Mesodermal cell (in vitro differentiated cells): Measurements from ENCODE around the gene PPFIA2.

ENCODE experiments used
- H3K27ac ChIP-seq: 2 replicates; pipeline ENCODE4 v1.7.0; 2013; ENCODE audit warnings: mild to moderate bottlenecking, low read depth, low read length, moderate library complexity; ENCODE audit not compliant: severe bottlenecking
- H3K36me3 ChIP-seq: 2 replicates; pipeline ENCODE4 v1.7.1; 2013; ENCODE audit warnings: mild to moderate bottlenecking, low read length, moderate library complexity; ENCODE audit not compliant: control insufficient read depth, insufficient read depth
- H3K4me1 ChIP-seq: one replicate; pipeline ENCODE4 v1.7.1; 2013; ENCODE audit warnings: mild to moderate bottlenecking, low read length; ENCODE audit not compliant: insufficient read depth, control insufficient read depth, poor library complexity, severe bottlenecking
- H3K4me3 ChIP-seq: 2 replicates; pipeline ENCODE4 v1.7.0; 2013; ENCODE audit warnings: low read length, control low read depth, mild to moderate bottlenecking; ENCODE audit not compliant: insufficient read depth, poor library complexity, severe bottlenecking; ENCODE audit errors: extremely low read depth
- H3K9me3 ChIP-seq: 2 replicates; pipeline ENCODE4 v1.7.1; 2013; ENCODE audit warnings: mild to moderate bottlenecking, low read length, moderate library complexity; ENCODE audit not compliant: control insufficient read depth
- WGBS, 2 experiments: methylation state at CpG; one replicate each; pipeline ENCODE4 v1.1.5; 2013; ENCODE audit warnings: missing lambda C conversion rate in 2 of 2; ENCODE audit not compliant: insufficient coverage in 2 of 2; 5-methylcytosine and 5-hydroxymethylcytosine counted together

PPFIA2 gene

GRCh38 chr12:81727391-81727790 lies 31.8 kb downstream of the PPFIA2 start:
- Histone ChIP-seq H3K4me1 (no peaks in the 10 kb centered on the region), H3K4me3 (no peak overlapping the region), H3K9me3 (no peaks in the 10 kb centered on the region), H3K27ac (no peak overlapping the region), H3K36me3 (no peaks in the 10 kb centered on the region)

DNA sequence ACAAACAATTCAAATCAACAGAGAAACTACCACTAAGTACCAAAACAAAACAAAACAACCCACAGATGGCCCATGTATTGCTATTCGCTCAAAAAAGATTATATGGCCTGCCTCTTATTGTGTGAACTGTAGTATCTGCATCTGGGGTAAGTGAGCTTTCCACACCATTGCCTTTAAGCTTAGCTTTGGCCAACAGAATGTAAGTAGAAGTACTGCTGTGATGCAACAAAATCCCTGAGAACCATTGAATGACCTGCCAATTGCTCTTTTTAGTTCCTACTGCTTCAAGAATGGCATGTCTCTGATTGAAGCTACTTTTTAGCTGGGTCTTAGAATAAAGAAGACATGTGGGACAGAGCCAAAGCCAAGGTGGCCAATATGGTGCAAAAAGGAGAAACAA lies 32.5 kb downstream of the PPFIA2 start:
- Histone ChIP-seq H3K4me1 (no peaks in the 10 kb centered on the region), H3K9me3 (no peaks in the 10 kb centered on the region), H3K4me3 (no peak overlapping the region), H3K27ac (no peak overlapping the region), H3K36me3 (no peaks in the 10 kb centered on the region)
- WGBS, 2 experiments: 57% methylated on average over 1 of the region's 1 CpG; no CpG with 5 or more reads in 1 of the 2 experiments

DNA sequence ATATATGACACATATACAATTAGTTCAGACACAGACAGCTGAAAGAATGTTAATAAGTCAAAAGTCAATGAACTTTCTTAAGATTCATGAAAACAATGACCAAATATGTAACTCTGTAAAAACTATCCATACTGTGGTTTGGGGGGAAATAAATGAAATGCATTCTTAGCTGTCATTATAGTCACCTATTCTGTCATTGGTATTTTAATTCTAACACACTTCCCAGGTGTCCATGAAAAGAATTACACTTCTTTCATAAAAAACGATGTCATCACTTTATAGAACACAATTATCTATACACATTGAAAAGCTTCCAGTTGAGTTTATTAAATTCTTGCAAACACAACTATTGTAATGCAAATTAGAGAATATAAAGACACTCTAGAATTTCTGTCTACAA lies 35.8 kb downstream of the PPFIA2 start:
- Histone ChIP-seq H3K27ac (no peak overlapping the region), H3K36me3 (no peaks in the 10 kb centered on the region), H3K4me3 (no peak overlapping the region), H3K4me1 (no peaks in the 10 kb centered on the region), H3K9me3 (no peaks in the 10 kb centered on the region)
- 50% methylated on average over 1 of the region's 1 CpG; no CpG with 5 or more reads in 1 of the 2 experiments for WGBS, 2 experiments

GRCh38 chr12:81722004-81722403 lies 37.1 kb downstream of the PPFIA2 start:
- no peaks in the 10 kb centered on the region for H3K36me3 ChIP-seq
- no peaks in the 10 kb centered on the region for H3K9me3 ChIP-seq
- WGBS, 2 experiments: no CpG with 5 or more reads among the region's 1 CpG
- no peaks in the 10 kb centered on the region for H3K4me1 ChIP-seq
- H3K27ac ChIP-seq: no peak overlapping the region
- no peak overlapping the region for H3K4me3 ChIP-seq

DNA sequence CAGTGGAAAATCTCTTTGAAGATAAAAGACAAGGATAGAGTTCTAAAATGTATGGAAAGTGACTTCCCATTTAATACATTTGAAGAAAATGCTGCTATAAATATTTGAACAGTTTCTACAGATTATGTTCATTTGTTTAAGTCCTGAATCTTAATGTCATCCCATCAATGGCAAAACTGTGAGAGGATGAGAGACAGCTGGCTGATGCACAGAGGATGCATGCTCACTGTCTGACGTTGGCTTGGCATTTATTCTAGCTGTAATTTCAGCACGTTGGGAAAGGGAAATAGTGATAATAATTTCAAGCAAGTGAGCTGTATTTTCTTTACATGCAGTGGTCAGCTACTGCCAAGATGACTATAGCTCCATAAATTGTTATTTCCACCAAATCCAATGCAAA lies 40.5 kb downstream of the PPFIA2 start:
- no peaks in the 10 kb centered on the region for H3K4me1 ChIP-seq
- H3K36me3 ChIP-seq: no peaks in the 10 kb centered on the region
- WGBS, 2 experiments: 100% methylated on average over 1 of the region's 2 CpGs; no CpG with 5 or more reads in 1 of the 2 experiments
- no peak overlapping the region for H3K27ac ChIP-seq
- H3K4me3 ChIP-seq: no peak overlapping the region
- H3K9me3 ChIP-seq: no peaks in the 10 kb centered on the region

- H3K4me3 ChIP-seq: no peak overlapping the region
- H3K27ac ChIP-seq: no peak overlapping the region
- no peaks in the 10 kb centered on the region for H3K9me3 ChIP-seq
- no peaks in the 10 kb centered on the region for H3K36me3 ChIP-seq
- no peaks in the 10 kb centered on the region for H3K4me1 ChIP-seq
- WGBS, 2 experiments: no CpG with 5 or more reads among the region's 3 CpGs
Observed at GRCh38 chr12:81712536-81712935, 46.6 kb downstream of the PPFIA2 start.

GRCh38 chr12:81705586-81705985 lies 53.6 kb downstream of the PPFIA2 start:
- no CpG with 5 or more reads among the region's 1 CpG for WGBS, 2 experiments
- H3K27ac ChIP-seq: no peak overlapping the region
- H3K36me3 ChIP-seq: no peaks in the 10 kb centered on the region
- H3K4me1 ChIP-seq: no peaks in the 10 kb centered on the region
- H3K4me3 ChIP-seq: no peak overlapping the region
- H3K9me3 ChIP-seq: no peaks in the 10 kb centered on the region

GRCh38 chr12:81699551-81699950 lies 59.6 kb downstream of the PPFIA2 start:
- no peaks in the 10 kb centered on the region for H3K36me3 ChIP-seq
- H3K4me1 ChIP-seq: no peaks in the 10 kb centered on the region
- no peak overlapping the region for H3K4me3 ChIP-seq

DNA sequence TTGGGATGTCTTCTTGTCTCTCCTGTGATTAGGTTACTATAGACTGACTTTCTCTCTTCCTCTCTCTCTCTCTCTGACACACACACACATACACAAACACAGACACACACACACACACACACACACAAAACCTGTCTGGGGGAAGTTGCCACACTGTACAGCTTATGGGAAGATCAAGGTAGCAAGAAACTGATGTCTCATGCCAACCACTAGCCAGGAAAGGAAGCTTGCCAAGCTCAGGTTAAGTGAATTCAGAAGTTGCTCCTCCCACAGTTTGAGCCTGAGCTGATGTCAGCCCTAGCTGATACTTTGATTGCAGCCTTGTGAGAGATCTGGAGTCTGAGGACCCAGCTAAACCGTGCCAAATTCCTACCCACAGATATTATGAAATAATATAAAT lies 67.1 kb downstream of the PPFIA2 start:
- no peaks in the 10 kb centered on the region for H3K36me3 ChIP-seq
- WGBS, 2 experiments: no CpG with 5 or more reads among the region's 1 CpG
- H3K9me3 ChIP-seq: no peaks in the 10 kb centered on the region
- no peak overlapping the region for H3K27ac ChIP-seq
- H3K4me1 ChIP-seq: no peaks in the 10 kb centered on the region
- no peak overlapping the region for H3K4me3 ChIP-seq

More at GRCh38 chr12:81699551-81699950, 59.6 kb downstream of the PPFIA2 start:
- no peak overlapping the region for H3K27ac ChIP-seq
- no peaks in the 10 kb centered on the region for H3K9me3 ChIP-seq

DNA sequence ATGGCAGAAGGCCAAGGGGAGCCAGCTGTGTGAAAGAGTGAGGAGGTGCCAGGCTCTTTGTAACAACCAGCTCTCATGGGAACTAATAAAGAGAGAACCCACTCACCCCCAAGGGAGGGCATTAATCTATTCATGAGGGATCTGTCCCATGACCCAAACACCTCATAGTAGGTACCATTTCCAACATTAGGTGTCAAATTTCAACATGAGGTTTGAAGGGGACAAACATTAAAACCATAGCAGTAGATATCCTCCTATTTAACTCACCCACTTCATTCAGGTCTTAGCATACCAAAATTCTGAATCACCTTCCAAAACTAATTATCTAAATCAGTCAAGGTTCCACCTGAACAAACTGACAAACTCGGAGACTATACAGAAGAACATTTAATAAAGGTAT lies 75.3 kb downstream of the PPFIA2 start:
- WGBS, 2 experiments: no CpG with 5 or more reads among the region's 1 CpG
- Histone ChIP-seq H3K36me3 (no peaks in the 10 kb centered on the region), H3K9me3 (no peaks in the 10 kb centered on the region), H3K27ac (no peak overlapping the region), H3K4me1 (no peaks in the 10 kb centered on the region), H3K4me3 (no peak overlapping the region)

- Histone ChIP-seq H3K4me3 (no peak overlapping the region), H3K36me3 (no peaks in the 10 kb centered on the region), H3K4me1 (no peaks in the 10 kb centered on the region), H3K27ac (no peak overlapping the region), H3K9me3 (no peaks in the 10 kb centered on the region)
- WGBS, 2 experiments: 100% methylated on average over 1 of the region's 2 CpGs; no CpG with 5 or more reads in 1 of the 2 experiments
Observed at GRCh38 chr12:81679614-81680013, 79.5 kb downstream of the PPFIA2 start.

GRCh38 chr12:81670759-81671158 lies 88.4 kb downstream of the PPFIA2 start:
- Histone ChIP-seq H3K4me1 (peaks cover 4% of the 10 kb centered on the region), H3K27ac (no peak overlapping the region), H3K9me3 (no peaks in the 10 kb centered on the region), H3K4me3 (no peak overlapping the region), H3K36me3 (no peaks in the 10 kb centered on the region)
